DND-41 (cell line): ENCODE results near the gene KRT83.

Source experiments
- ATAC-seq: fragments of 200-7000 bp; cut with Tn5 transposase; 3 replicates; pipeline ENCODE4 v1.9.1; 2021; ENCODE audit warnings: low read depth; ENCODE audit not compliant: insufficient read depth
- DNase-seq: peaks from one replicate; pipeline ENCODE4 v3.0.0-alpha.2; 2020
- H2AFZ ChIP-seq: 2 replicates; pipeline ENCODE4 v1.6.0; 2012; ENCODE audit warnings: low read depth, low read length
- H3K27ac ChIP-seq: 2 replicates; pipeline ENCODE4 v1.5.1; 2012; ENCODE audit warnings: low read length, inconsistent platforms
- H3K27me3 ChIP-seq: fragments of 200-600 bp; sonication (generic); 2 replicates; pipeline ENCODE4 v1.6.0; 2012; ENCODE audit warnings: low read length, mild to moderate bottlenecking, inconsistent platforms; ENCODE audit not compliant: insufficient read depth, poor library complexity
- H3K36me3 ChIP-seq: 2 replicates; pipeline ENCODE4 v1.5.1; 2012; ENCODE audit warnings: low read length, inconsistent platforms; ENCODE audit not compliant: insufficient read depth
- H3K4me1 ChIP-seq: 2 replicates; pipeline ENCODE4 v1.5.1; 2012; ENCODE audit warnings: mild to moderate bottlenecking, low read length; ENCODE audit not compliant: insufficient read depth
- H3K4me2 ChIP-seq: 2 replicates; pipeline ENCODE4 v1.6.0; 2012; ENCODE audit warnings: mild to moderate bottlenecking, moderate library complexity, low read length, inconsistent platforms; ENCODE audit not compliant: insufficient read depth
- H3K4me3 ChIP-seq, 2 experiments: fragments of 200-600 bp in 1 of 2; shearing (Covaris generic) in 1 of 2; 2 replicates each; pipeline ENCODE4 v1.5.1; 2012 to 2016; ENCODE audit warnings: inconsistent platforms in 2 of 2, low read length in 2 of 2, mild to moderate bottlenecking in 2 of 2, low read depth in 1 of 2, moderate library complexity in 1 of 2
- H3K79me2 ChIP-seq: 2 replicates; pipeline ENCODE4 v1.6.0; 2012; ENCODE audit warnings: low read length, inconsistent platforms; ENCODE audit not compliant: insufficient read depth
- H3K9ac ChIP-seq: 2 replicates; pipeline ENCODE4 v1.6.0; 2012; ENCODE audit warnings: low read depth, mild to moderate bottlenecking, inconsistent platforms, low read length, moderate library complexity
- H3K9me3 ChIP-seq: 2 replicates; pipeline ENCODE4 v1.5.1; 2012; ENCODE audit warnings: low read length, moderate library complexity, mild to moderate bottlenecking, inconsistent platforms; ENCODE audit not compliant: insufficient read depth, severe bottlenecking
- H4K20me1 ChIP-seq: 2 replicates; pipeline ENCODE4 v1.6.0; 2012; ENCODE audit warnings: low read length; ENCODE audit not compliant: insufficient read depth
- CTCF ChIP-seq: IDR thresholded peaks from 2 replicates; pipeline ENCODE4 v1.5.1; 2012; ENCODE audit warnings: borderline replicate concordance, low read length, moderate library complexity, mild to moderate bottlenecking; ENCODE audit not compliant: poor library complexity, severe bottlenecking; ENCODE audit errors: extremely low read depth
- EZH2 ChIP-seq: IDR thresholded peaks from 3 replicates; pipeline ENCODE4 v1.6.1; 2012; ENCODE audit warnings: borderline replicate concordance, low read depth, mild to moderate bottlenecking, moderate library complexity, low read length, inconsistent platforms; ENCODE audit not compliant: severe bottlenecking

The KRT83 gene

GRCh38 chr12:52342781-52343490, 21.7 kb upstream of the KRT83 start:
- ATAC-seq (no peak), DNase-seq (no peak)
- H4K20me1 ChIP-seq: peaks cover 2% of the 10 kb centered on the region; the same call in 1 of the 2 replicates
- H3K27ac ChIP-seq: no peak overlapping the region
- H2AFZ ChIP-seq: no peak overlapping the region
- H3K4me2 ChIP-seq: no peak overlapping the region
- H3K4me3 ChIP-seq: no peak overlapping the region
- no peaks in the 10 kb centered on the region for H3K4me1 ChIP-seq
- no peaks in the 10 kb centered on the region for H3K36me3 ChIP-seq
- no peaks in the 10 kb centered on the region for H3K9me3 ChIP-seq
- peaks cover 11% of the 10 kb centered on the region for H3K27me3 ChIP-seq
- no peaks in the 10 kb centered on the region for H3K79me2 ChIP-seq
- TF ChIP-seq CTCF (no peak), EZH2 (no peak)
- no peak overlapping the region for H3K9ac ChIP-seq

GRCh38 chr12:52341066-52341580, 19.9 kb upstream of the KRT83 start:
- H2AFZ ChIP-seq: no peak overlapping the region
- no peak overlapping the region for H3K9ac ChIP-seq
- ATAC-seq: no peak
- TF ChIP-seq CTCF: no peak
- no peak for TF ChIP-seq EZH2
- peaks cover 2% of the 10 kb centered on the region; the same call in 1 of the 2 replicates for H4K20me1 ChIP-seq
- peaks cover 9% of the 10 kb centered on the region for H3K27me3 ChIP-seq
- H3K36me3 ChIP-seq: no peaks in the 10 kb centered on the region
- no peaks in the 10 kb centered on the region for H3K79me2 ChIP-seq
- H3K9me3 ChIP-seq: no peaks in the 10 kb centered on the region
- no peak overlapping the region for H3K4me2 ChIP-seq
- no peak overlapping the region for H3K4me3 ChIP-seq
- no peaks in the 10 kb centered on the region for H3K4me1 ChIP-seq
- no peak for DNase-seq
- no peak overlapping the region for H3K27ac ChIP-seq

- Histone ChIP-seq H3K79me2 (no peaks in the 10 kb centered on the region), H3K27me3 (peaks cover 9% of the 10 kb centered on the region), H3K9ac (no peak overlapping the region), H3K27ac (no peak overlapping the region), H3K36me3 (no peaks in the 10 kb centered on the region), H4K20me1 (peaks cover 2% of the 10 kb centered on the region; the same call in 1 of the 2 replicates), H3K9me3 (no peaks in the 10 kb centered on the region), H3K4me1 (no peaks in the 10 kb centered on the region), H2AFZ (no peak overlapping the region), H3K4me2 (no peak overlapping the region), H3K4me3 (no peak overlapping the region)
- TF ChIP-seq CTCF (no peak), EZH2 (no peak)
- no peak for DNase-seq
- no peak for ATAC-seq
Measured at GRCh38 chr12:52338241-52338960, 17.2 kb upstream of the KRT83 start.
